Upper lobe of left lung (tissue), 4 donors: Measurements from ENCODE around the gene MALRD1.

Source experiments
- CTCF ChIP-seq, 6 experiments: fragments of 450-650 bp in 4 of 6; fragments of 200-600 bp in 2 of 6; sonication (generic) in 2 of 6; IDR thresholded peaks; one replicate each; pipeline ENCODE4 v1.5.1; 2016 to 2019; ENCODE audit warnings: antibody characterized with exemption in 6 of 6
- POLR2A ChIP-seq, 4 donors: fragments of 450-650 bp; IDR thresholded peaks; one replicate each; pipeline ENCODE4 v1.5.1; 2016 to 2017; ENCODE audit warnings: antibody characterized with exemption in 4 of 4, mild to moderate bottlenecking in 2 of 4
- POLR2AphosphoS5 ChIP-seq, 2 donors: sonication (generic); formaldehyde crosslinking; IDR thresholded peaks; one replicate each; pipeline ENCODE4 v1.5.1; 2017; ENCODE audit warnings: antibody characterized with exemption in 2 of 2

- no peak for TF ChIP-seq CTCF (IDR thresholded peaks at IDR 0.05)
- TF ChIP-seq POLR2A (IDR thresholded peaks at IDR 0.05) = no peak
- TF ChIP-seq POLR2AphosphoS5 (IDR thresholded peaks at IDR 0.05) = no peak
Measured at GRCh38 chr10:19628767-19629560, 580.4 kb downstream of the MALRD1 start.
